Endodermal cell (in vitro differentiated cells): ENCODE measurements around the gene FER. TPM values are rescaled to one million over a fixed set of nuclear protein-coding genes. Genes with fewer than 3 reads are reported as not detected.

Source experiments
- DNase-seq: peaks from one replicate; pipeline ENCODE4 v3.0.0-alpha.2; 2017
- H3K27ac ChIP-seq: 2 replicates; pipeline ENCODE4 v1.5.1; 2013; ENCODE audit warnings: mild to moderate bottlenecking, low read depth, low read length, moderate library complexity
- H3K27me3 ChIP-seq: 2 replicates; pipeline ENCODE4 v1.6.1; 2013; ENCODE audit warnings: mild to moderate bottlenecking, low read length, moderate library complexity; ENCODE audit not compliant: insufficient read depth, control insufficient read depth, poor library complexity, severe bottlenecking
- H3K36me3 ChIP-seq: 2 replicates; pipeline ENCODE4 v1.7.0; 2013; ENCODE audit warnings: mild to moderate bottlenecking, low read length, moderate library complexity; ENCODE audit not compliant: control insufficient read depth, insufficient read depth
- H3K4me1 ChIP-seq: one replicate; pipeline ENCODE4 v1.7.0; 2013; ENCODE audit warnings: low read length; ENCODE audit not compliant: control insufficient read depth, insufficient read depth
- H3K4me3 ChIP-seq: 2 replicates; pipeline ENCODE4 v1.5.1; 2013; ENCODE audit warnings: mild to moderate bottlenecking, low read length, moderate library complexity
- H3K9ac ChIP-seq: 2 replicates; pipeline ENCODE4 v1.6.1; 2013; ENCODE audit warnings: mild to moderate bottlenecking, low read length, moderate library complexity; ENCODE audit not compliant: poor library complexity, severe bottlenecking; ENCODE audit errors: extremely low read depth
- H3K9me3 ChIP-seq: 2 replicates; pipeline ENCODE4 v1.6.1; 2013; ENCODE audit warnings: mild to moderate bottlenecking, low read length, moderate library complexity; ENCODE audit not compliant: control insufficient read depth
- H3K27ac Mint-ChIP-seq: 2 replicates; pipeline ENCODE4 v1.8.0; 2020; ENCODE audit warnings: mixed read lengths
- H3K27me3 Mint-ChIP-seq: 2 replicates; pipeline ENCODE4 v1.8.0; 2021; ENCODE audit warnings: mild to moderate bottlenecking, mixed read lengths; ENCODE audit not compliant: insufficient read depth
- H3K36me3 Mint-ChIP-seq: 2 replicates; pipeline ENCODE4 v1.8.0; 2020; ENCODE audit warnings: low read depth, mixed read lengths
- H3K4me1 Mint-ChIP-seq: 2 replicates; pipeline ENCODE4 v1.8.0; 2020; ENCODE audit warnings: mixed read lengths
- H3K4me3 Mint-ChIP-seq: 2 replicates; pipeline ENCODE4 v1.8.0; 2020; ENCODE audit warnings: mild to moderate bottlenecking, moderate library complexity, mixed read lengths
- H3K9me3 Mint-ChIP-seq: 2 replicates; pipeline ENCODE4 v1.8.0; 2020; ENCODE audit warnings: mild to moderate bottlenecking, mixed read lengths
- WGBS, 2 experiments: methylation state at CpG; one replicate each; pipeline versions ENCODE4 v1.1.5 to v1.1.7; 2013; ENCODE audit warnings: missing lambda C conversion rate in 2 of 2, mixed read lengths in 1 of 2; ENCODE audit not compliant: insufficient coverage in 1 of 2, insufficient read length in 1 of 2; 5-methylcytosine and 5-hydroxymethylcytosine counted together
- total RNA-seq, 2 donors: library from RNA; stranded (reverse); fragmentation: NEBNext Ultra II Directional in 1 of 2; extraction: Animal tissue kit (Norgen Biotek cat#: 25700) in 1 of 2; gene quantifications; 2 replicates in 1 of 2; 3 replicates in 1 of 2; pipeline ENCODE4 v1.2.1, GENCODE V29; 2021
- TF ChIP-seq, protein P1 (sequence below): fragments of 200-600 bp; sonication (generic); conservative IDR thresholded peaks from 2 replicates; pipeline ENCODE4 v1.5.0; 2021; ENCODE audit warnings: antibody characterized with exemption, mild to moderate bottlenecking

FER gene
- total RNA-seq, 2 donors from 2014 or later: 24.5 to 26.8 TPM

DNA sequence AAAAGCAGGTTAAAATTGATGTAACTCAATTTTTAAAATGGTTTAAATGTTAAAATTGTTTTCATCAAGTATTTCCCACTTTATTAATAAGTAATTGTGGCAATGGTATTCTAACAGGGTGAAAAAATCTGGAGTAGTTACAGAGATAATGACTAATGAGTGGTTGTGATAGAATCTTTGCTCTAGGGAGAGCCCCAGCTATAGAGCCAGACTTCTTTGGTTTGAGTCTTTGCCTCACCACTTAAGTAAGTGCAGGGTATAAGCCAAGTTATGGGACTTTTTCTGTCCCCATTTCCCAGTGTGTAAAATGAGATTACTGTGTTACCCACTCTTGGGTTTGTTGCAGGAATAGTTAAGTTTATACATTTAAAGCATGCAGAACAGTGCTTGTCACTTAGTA, 158.1 kb downstream of the FER start:
- Mint-ChIP-seq H3K9me3 (peaks cover 4% of the 10 kb centered on the region), H3K27ac (no peak overlapping the region), H3K27me3 (no peaks in the 10 kb centered on the region), H3K4me3 (no peak overlapping the region), H3K36me3 (peaks cover 8% of the 10 kb centered on the region), H3K4me1 (peaks cover 4% of the 10 kb centered on the region)
- TF ChIP-seq, protein P1, sequence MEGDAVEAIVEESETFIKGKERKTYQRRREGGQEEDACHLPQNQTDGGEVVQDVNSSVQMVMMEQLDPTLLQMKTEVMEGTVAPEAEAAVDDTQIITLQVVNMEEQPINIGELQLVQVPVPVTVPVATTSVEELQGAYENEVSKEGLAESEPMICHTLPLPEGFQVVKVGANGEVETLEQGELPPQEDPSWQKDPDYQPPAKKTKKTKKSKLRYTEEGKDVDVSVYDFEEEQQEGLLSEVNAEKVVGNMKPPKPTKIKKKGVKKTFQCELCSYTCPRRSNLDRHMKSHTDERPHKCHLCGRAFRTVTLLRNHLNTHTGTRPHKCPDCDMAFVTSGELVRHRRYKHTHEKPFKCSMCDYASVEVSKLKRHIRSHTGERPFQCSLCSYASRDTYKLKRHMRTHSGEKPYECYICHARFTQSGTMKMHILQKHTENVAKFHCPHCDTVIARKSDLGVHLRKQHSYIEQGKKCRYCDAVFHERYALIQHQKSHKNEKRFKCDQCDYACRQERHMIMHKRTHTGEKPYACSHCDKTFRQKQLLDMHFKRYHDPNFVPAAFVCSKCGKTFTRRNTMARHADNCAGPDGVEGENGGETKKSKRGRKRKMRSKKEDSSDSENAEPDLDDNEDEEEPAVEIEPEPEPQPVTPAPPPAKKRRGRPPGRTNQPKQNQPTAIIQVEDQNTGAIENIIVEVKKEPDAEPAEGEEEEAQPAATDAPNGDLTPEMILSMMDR: no peak
- Histone ChIP-seq H3K36me3 (no peaks in the 10 kb centered on the region), H3K27ac (no peak overlapping the region), H3K4me1 (no peaks in the 10 kb centered on the region), H3K27me3 (no peaks in the 10 kb centered on the region), H3K4me3 (no peak overlapping the region), H3K9me3 (peaks cover 6% of the 10 kb centered on the region), H3K9ac (no peak overlapping the region)
- no peak for DNase-seq

DNA sequence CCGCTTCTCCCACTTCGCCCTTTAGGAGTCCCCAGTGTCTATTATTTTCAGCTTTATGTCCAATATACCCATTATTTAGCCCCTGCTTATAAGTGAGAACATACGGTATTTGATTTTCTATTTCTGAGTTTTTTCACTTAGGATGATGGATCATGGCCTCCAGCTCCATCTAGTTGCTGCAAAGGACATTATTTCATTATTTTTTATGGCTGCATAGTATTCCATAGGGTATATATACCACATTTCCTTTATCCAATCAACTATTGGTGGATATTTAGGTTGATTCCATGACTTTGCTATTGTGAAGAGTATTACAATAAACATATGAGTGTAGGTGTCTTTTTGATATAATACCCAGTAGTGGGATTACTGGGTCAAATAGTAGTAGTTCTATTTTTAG, 162.9 kb downstream of the FER start:
- H3K9ac ChIP-seq: no peak overlapping the region
- H3K9me3 Mint-ChIP-seq: peaks cover 8% of the 10 kb centered on the region
- H3K27ac ChIP-seq: no peak overlapping the region
- peaks cover 15% of the 10 kb centered on the region for H3K36me3 Mint-ChIP-seq
- no peaks in the 10 kb centered on the region for H3K27me3 ChIP-seq
- no peak overlapping the region for H3K27ac Mint-ChIP-seq
- H3K36me3 ChIP-seq: no peaks in the 10 kb centered on the region
- WGBS, 2 experiments: 96 to 100% methylated on average over 2 to 3 of the region's 3 CpGs
- TF ChIP-seq, protein P1: no peak
- H3K4me3 ChIP-seq: no peak overlapping the region
- H3K4me3 Mint-ChIP-seq: no peak overlapping the region
- peaks cover 10% of the 10 kb centered on the region for H3K9me3 ChIP-seq
- H3K4me1 Mint-ChIP-seq: no peaks in the 10 kb centered on the region
- no peak for DNase-seq
- no peaks in the 10 kb centered on the region for H3K27me3 Mint-ChIP-seq
- no peaks in the 10 kb centered on the region for H3K4me1 ChIP-seq

DNA sequence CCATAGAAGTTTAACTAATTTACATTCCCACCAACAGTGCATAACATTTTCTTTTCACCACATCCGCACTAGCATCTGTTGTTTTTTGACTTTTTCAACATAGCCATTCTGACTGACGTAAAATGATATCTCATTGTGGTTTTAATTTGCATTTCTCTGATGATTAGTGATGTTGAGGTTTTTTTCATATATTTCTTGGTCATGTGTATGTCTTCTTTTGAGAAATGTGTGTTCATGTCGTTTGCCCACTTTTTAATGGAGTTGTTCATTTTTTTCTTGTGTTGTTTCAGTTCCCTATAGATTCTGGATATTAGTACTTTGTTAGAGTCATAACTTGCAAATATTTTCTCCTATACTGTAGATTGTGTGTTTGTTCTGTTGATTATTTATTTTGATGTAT, 163.4 kb downstream of the FER start:
- no peak overlapping the region for H3K4me3 ChIP-seq
- H3K9me3 Mint-ChIP-seq: peaks cover 8% of the 10 kb centered on the region
- H3K27me3 Mint-ChIP-seq: no peaks in the 10 kb centered on the region
- TF ChIP-seq, protein P1: no peak
- H3K27me3 ChIP-seq: no peaks in the 10 kb centered on the region
- no peaks in the 10 kb centered on the region for H3K36me3 ChIP-seq
- DNase-seq: no peak
- no peak overlapping the region for H3K27ac ChIP-seq
- H3K9ac ChIP-seq: no peak overlapping the region
- WGBS, 2 experiments: 93% methylated on average over 3 of the region's 3 CpGs; no CpG with 5 or more reads in 1 of the 2 experiments
- no peaks in the 10 kb centered on the region for H3K4me1 Mint-ChIP-seq
- H3K4me1 ChIP-seq: no peaks in the 10 kb centered on the region
- H3K36me3 Mint-ChIP-seq: peaks cover 15% of the 10 kb centered on the region
- H3K9me3 ChIP-seq: peaks cover 10% of the 10 kb centered on the region
- H3K27ac Mint-ChIP-seq: no peak overlapping the region
- no peak overlapping the region for H3K4me3 Mint-ChIP-seq
